Right lobe of liver (tissue), 4 donors: ENCODE results near the gene SLC25A26.

Experiments used
- CTCF ChIP-seq, 4 donors: fragments of 200-600 bp in 3 of 4; fragments of 450-650 bp in 1 of 4; IDR thresholded peaks; one replicate each; pipeline versions ENCODE4 v1.5.1 to v1.8.0; 2016 to 2022; ENCODE audit warnings: antibody characterized with exemption in 4 of 4, mild to moderate bottlenecking in 2 of 4
- POLR2A ChIP-seq: fragments of 450-650 bp; IDR thresholded peaks from one replicate; pipeline ENCODE4 v1.6.1; 2017; ENCODE audit warnings: antibody characterized with exemption, mild to moderate bottlenecking
- donor health status: DM: no; HTN: no; CAD: no.
- donor health status: DM: no; HTN: no; CAD: no.
- donor health status: DM: no; HTN: yes; CAD: no.

- TF ChIP-seq CTCF (IDR thresholded peaks at IDR 0.05) (no peak), POLR2A (no peak)
These were observed 115.5 kb downstream of the SLC25A26 start for GRCh38 chr3:66336333-66336766.
